GM18873 (cell line): ENCODE results near the gene KCNJ16.

Source experiments
- ATAC-seq: cut with Tn5 transposase; IDR thresholded peaks from one replicate; pipeline ENCODE4 v1.9.1; 2021; ENCODE audit warnings: mild to moderate bottlenecking, moderate library complexity, moderate number of reproducible peaks; ENCODE audit not compliant: unreplicated experiment, low FRiP score

KCNJ16 gene

GRCh38 chr17:70123193-70123592, 48.2 kb downstream of the KCNJ16 start:
- no peak for ATAC-seq

GRCh38 chr17:70124723-70125122, 49.7 kb downstream of the KCNJ16 start:
- ATAC-seq, result no peak

GRCh38 chr17:70127221-70127873, 52.3 kb downstream of the KCNJ16 start:
- no peak for ATAC-seq

- ATAC-seq, result no peak
These were observed 53.8 kb downstream of the KCNJ16 start for GRCh38 chr17:70128727-70129238.

- no peak for ATAC-seq
These were observed 55.3 kb downstream of the KCNJ16 start for GRCh38 chr17:70130289-70130688.

- no peak for ATAC-seq
These were observed 57.5 kb downstream of the KCNJ16 start for GRCh38 chr17:70132505-70132904.

- ATAC-seq, result no peak
These were observed 59.0 kb downstream of the KCNJ16 start for GRCh38 chr17:70134042-70134441.

- ATAC-seq, result no peak
These were observed 59.8 kb downstream of the KCNJ16 start for GRCh38 chr17:70134777-70135176.

- no peak for ATAC-seq
These were observed 61.1 kb downstream of the KCNJ16 start for GRCh38 chr17:70136131-70136530.

- peak; percentile 98 for ATAC-seq
These were observed 62.6 kb downstream of the KCNJ16 start for GRCh38 chr17:70137451-70138230.

GRCh38 chr17:70138291-70138865, 63.4 kb downstream of the KCNJ16 start:
- no peak for ATAC-seq

- no peak for ATAC-seq
These were observed 64.5 kb downstream of the KCNJ16 start for GRCh38 chr17:70139449-70139993.

GRCh38 chr17:70144260-70144846, 69.3 kb downstream of the KCNJ16 start:
- no peak for ATAC-seq

GRCh38 chr17:70153210-70153609, 78.2 kb downstream of the KCNJ16 start:
- ATAC-seq, result no peak

- no peak for ATAC-seq
These were observed 82.1 kb downstream of the KCNJ16 start for GRCh38 chr17:70157151-70157550.

- ATAC-seq, result no peak
These were observed 83.2 kb downstream of the KCNJ16 start for GRCh38 chr17:70158180-70158579.

- no peak for ATAC-seq
These were observed 83.6 kb downstream of the KCNJ16 start for GRCh38 chr17:70158591-70158990.

GRCh38 chr17:70159980-70160379, 85.0 kb downstream of the KCNJ16 start:
- ATAC-seq, result no peak

- ATAC-seq, result no peak
These were observed 86.5 kb downstream of the KCNJ16 start for GRCh38 chr17:70161519-70161918.

GRCh38 chr17:70165383-70165782, 90.4 kb downstream of the KCNJ16 start:
- ATAC-seq, result no peak

GRCh38 chr17:70166615-70167014, 91.6 kb downstream of the KCNJ16 start:
- ATAC-seq, result no peak
